Pons (tissue), 1 donor: ENCODE data around the gene CACNA1D.

Experiments
- DNase-seq: peaks from one replicate; pipeline ENCODE4 v3.0.0-alpha.2; 2016; ENCODE audit warnings: low spot score

The CACNA1D gene

GRCh38 chr3:53823956-53824657 lies 329.7 kb downstream of the CACNA1D start:
- DNase-seq: no peak

- no peak for DNase-seq
These were observed 330.4 kb downstream of the CACNA1D start for GRCh38 chr3:53824795-53825194.

GRCh38 chr3:53826048-53826447 lies 331.6 kb downstream of the CACNA1D start:
- no peak for DNase-seq

GRCh38 chr3:53828581-53828980 lies 334.2 kb downstream of the CACNA1D start:
- DNase-seq: no peak

- DNase-seq: no peak
These were observed 335.2 kb downstream of the CACNA1D start for GRCh38 chr3:53829605-53830004.

GRCh38 chr3:53830944-53831343 lies 336.5 kb downstream of the CACNA1D start:
- DNase-seq: no peak

GRCh38 chr3:53833053-53833645 lies 338.7 kb downstream of the CACNA1D start:
- no peak for DNase-seq

GRCh38 chr3:53833700-53834099 lies 339.3 kb downstream of the CACNA1D start:
- DNase-seq: no peak

GRCh38 chr3:53834429-53835095 lies 340.2 kb downstream of the CACNA1D start:
- DNase-seq: no peak

GRCh38 chr3:53835257-53835656 lies 340.8 kb downstream of the CACNA1D start:
- no peak for DNase-seq

GRCh38 chr3:53836084-53836872 lies 341.9 kb downstream of the CACNA1D start:
- DNase-seq: no peak

- no peak for DNase-seq
These were observed 342.9 kb downstream of the CACNA1D start for GRCh38 chr3:53837331-53837730.

- DNase-seq: no peak
These were observed 346.9 kb downstream of the CACNA1D start for GRCh38 chr3:53841296-53841695.

GRCh38 chr3:53842436-53843194 lies 348.2 kb downstream of the CACNA1D start:
- peak; percentile 96 for DNase-seq

GRCh38 chr3:53843195-53844177 lies 349.1 kb downstream of the CACNA1D start:
- no peak for DNase-seq

GRCh38 chr3:53844262-53845102 lies 350.1 kb downstream of the CACNA1D start:
- peak; percentile 38 for DNase-seq

- peak; percentile 37 for DNase-seq
These were observed 350.9 kb downstream of the CACNA1D start for GRCh38 chr3:53845103-53845880.

GRCh38 chr3:53845881-53846133 lies 351.4 kb downstream of the CACNA1D start:
- no peak for DNase-seq
